Activated T-helper 1 cell treated with Interleukin-2 at 50 U/mL for 16 hours (primary cell): Measurements from ENCODE around the gene FGD4.

Source experiments
- DNase-seq: peaks from one replicate; pipeline ENCODE4 v3.0.0-alpha.2; 2020; ENCODE audit warnings: low read depth

The FGD4 gene

GRCh38 chr12:32679920-32680237, 280.5 kb downstream of the FGD4 start:
- DNase-seq = no peak

- DNase-seq = no peak
Observed at GRCh38 chr12:32680787-32681186, 281.4 kb downstream of the FGD4 start.

- no peak for DNase-seq
Observed at GRCh38 chr12:32681272-32681671, 281.9 kb downstream of the FGD4 start.

- DNase-seq = no peak
Observed at GRCh38 chr12:32686340-32686739, 287.0 kb downstream of the FGD4 start.

- DNase-seq = no peak
Observed at GRCh38 chr12:32688786-32689185, 289.4 kb downstream of the FGD4 start.

- DNase-seq = no peak
Observed at GRCh38 chr12:32690927-32691326, 291.6 kb downstream of the FGD4 start.

GRCh38 chr12:32692358-32692757, 293.0 kb downstream of the FGD4 start:
- no peak for DNase-seq

- no peak for DNase-seq
Observed at GRCh38 chr12:32693036-32693435, 293.7 kb downstream of the FGD4 start.
